Stimulated activated CD4-positive, alpha-beta T cell treated with anti-CD3 and anti-CD28 coated beads, Interleukin-12 subunit alpha, Interleukin-12 subunit beta, amount 100 ng/mL, for 24 hours (primary cell): ENCODE results near the gene SKIC2.
"Not testable (repeated sequence)": the region's sequence is repeated elsewhere in the genome, so short reads cannot be mapped to it uniquely, and the experiment has no call there.

Source experiments
- DNase-seq, 2 experiments: peaks; one replicate each; pipeline ENCODE4 v3.0.0-alpha.2; 2020; ENCODE audit warnings: low read depth in 2 of 2

SKIC2 gene

DNA sequence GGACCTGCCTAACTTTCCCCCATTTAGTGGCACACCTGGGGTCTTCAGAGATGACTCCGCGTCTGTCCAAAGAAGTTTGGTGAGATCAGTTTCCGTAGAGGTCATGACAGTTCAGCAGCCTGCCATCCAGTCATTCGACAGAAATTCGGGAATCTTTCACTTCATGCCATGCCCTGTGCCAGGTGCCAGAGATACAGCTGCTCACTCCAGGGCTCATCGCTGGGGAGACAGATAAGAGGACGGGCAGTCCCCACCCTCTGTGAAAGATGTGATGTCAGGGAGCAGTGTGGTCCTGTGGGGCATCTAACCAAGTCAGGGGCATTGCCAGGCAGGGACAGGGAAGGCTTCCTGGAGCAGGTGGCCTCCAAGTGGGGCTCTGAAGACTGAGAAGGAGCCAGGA lies 44.3 kb downstream of the SKIC2 start:
- not testable (repeated sequence) for DNase-seq

DNA sequence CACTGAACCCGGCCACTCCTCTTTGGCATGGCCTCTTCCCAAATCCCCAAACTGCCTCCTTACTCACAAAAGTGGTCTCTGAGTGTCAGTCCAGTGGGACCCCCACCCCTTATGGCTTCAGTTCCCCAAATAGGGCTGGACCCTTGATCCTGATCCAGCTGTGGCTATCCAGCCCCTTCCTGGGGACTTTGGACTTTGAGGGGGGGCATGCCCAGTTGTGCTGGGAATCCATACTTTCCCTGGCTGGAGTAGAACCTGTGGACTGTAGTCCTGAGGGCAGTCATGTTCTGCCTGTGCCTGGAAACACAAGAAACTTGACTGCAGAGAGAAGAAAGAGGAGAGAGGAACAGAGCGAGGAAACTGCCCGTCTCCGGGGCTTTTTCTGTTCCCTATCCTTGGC lies 45.4 kb downstream of the SKIC2 start:
- DNase-seq, result not testable (repeated sequence)

- not testable (repeated sequence) for DNase-seq
These were observed 46.0 kb downstream of the SKIC2 start for GRCh38 chr6:32004864-32005537.

DNA sequence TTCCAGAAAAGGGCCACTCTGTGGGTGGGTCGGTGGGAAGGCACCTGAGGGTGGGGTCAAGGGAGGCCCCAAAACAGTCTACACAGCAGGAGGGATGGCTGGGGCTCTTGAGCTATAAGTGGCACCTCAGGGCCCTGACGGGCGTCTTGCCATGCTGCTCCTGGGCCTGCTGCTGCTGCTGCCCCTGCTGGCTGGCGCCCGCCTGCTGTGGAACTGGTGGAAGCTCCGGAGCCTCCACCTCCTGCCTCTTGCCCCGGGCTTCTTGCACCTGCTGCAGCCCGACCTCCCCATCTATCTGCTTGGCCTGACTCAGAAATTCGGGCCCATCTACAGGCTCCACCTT lies 46.5 kb downstream of the SKIC2 start:
- not testable (repeated sequence) for DNase-seq

GRCh38 chr6:32005991-32006529 lies 47.1 kb downstream of the SKIC2 start:
- not testable (repeated sequence) for DNase-seq

DNA sequence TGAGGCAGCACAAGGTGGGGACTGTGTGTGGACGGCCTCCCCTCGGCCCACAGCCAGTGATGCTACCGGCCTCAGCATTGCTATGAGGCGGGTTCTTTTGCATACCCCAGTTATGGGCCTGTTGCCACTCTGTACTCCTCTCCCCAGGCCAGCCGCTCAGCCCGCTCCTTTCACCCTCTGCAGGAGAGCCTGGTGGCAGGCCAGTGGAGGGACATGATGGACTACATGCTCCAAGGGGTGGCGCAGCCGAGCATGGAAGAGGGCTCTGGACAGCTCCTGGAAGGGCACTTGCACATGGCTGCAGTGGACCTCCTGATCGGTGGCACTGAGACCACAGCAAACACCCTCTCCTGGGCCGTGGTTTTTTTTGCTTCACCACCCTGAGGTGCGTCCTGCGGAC lies 48.1 kb downstream of the SKIC2 start:
- not testable (repeated sequence) for DNase-seq

GRCh38 chr6:32008037-32008436 lies 49.1 kb downstream of the SKIC2 start:
- not testable (repeated sequence) for DNase-seq

DNA sequence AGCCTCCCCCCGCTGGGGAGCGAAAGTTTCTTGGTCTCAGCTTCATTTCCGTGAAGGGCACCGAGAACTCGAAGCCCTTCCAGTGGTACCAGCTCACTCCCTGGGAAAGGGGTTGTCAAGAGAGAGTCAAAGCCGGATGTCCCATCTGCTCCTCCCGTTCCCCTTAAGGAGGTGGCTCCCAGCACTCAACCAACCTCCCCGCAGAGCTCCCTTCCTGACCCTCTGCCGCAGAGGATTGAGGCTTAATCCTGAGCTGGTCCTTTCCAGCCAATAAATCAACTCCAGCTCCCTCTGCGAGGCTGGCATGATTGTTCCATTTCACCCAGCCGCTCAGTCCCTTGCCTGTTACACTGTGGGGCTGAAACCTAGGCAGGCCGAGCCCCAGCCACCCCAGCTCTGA lies 49.6 kb downstream of the SKIC2 start:
- DNase-seq, result not testable (repeated sequence)

DNA sequence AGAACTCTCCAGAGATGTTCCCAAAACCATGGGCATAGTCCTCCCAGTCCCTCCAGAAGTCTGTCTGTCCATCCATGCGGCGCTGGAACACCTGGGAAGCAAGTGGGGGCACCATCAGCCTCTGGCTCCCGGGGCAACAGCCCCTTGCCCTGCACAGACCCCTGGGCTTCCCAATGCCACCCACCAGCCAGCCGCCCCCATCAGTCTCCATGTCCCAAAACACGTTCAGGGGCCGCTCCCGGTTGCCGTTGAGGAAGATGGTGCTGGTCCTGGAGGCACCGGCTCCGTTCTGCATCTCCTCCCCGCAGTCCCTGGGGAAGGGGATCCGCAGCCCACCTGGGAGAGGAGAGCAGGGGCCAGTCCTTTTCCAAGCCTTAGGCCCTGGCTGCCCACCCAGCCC lies 50.6 kb downstream of the SKIC2 start:
- not testable (repeated sequence) for DNase-seq

DNA sequence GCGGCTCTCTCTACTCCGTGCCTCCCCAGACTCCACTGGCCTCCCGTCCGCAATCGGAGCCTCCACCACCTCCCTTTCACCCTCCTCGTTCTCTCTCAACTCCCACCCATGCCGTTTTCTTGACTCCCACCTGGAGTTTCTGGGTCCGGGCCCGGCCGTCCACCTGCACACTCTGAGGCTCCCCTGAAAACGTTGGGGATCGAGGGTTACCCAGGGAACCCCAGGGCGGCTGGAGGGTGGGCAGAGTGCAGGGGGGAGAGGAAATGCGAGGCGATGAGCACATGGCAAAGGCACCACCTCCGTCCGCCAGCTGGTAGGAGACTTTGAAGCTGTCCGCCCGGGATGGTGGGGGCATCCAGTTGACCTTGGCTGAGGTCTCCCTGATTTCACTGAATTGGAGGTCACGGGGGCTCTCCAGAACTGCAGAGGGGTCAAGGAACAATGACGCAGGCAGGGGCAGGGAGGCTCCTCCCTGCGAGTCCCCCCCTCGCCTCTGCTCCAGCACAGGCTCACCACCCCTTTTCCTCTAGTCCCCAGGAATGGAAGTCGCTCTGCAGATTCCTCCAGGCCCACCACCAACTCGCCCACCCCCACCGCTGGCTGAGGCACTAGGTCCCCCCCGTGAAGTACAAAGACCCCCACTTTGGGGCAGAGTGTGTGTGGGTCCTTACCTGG lies 52.0 kb downstream of the SKIC2 start:
- DNase-seq, result not testable (repeated sequence)

GRCh38 chr6:32012941-32013617 lies 54.1 kb downstream of the SKIC2 start:
- not testable (repeated sequence) for DNase-seq

DNA sequence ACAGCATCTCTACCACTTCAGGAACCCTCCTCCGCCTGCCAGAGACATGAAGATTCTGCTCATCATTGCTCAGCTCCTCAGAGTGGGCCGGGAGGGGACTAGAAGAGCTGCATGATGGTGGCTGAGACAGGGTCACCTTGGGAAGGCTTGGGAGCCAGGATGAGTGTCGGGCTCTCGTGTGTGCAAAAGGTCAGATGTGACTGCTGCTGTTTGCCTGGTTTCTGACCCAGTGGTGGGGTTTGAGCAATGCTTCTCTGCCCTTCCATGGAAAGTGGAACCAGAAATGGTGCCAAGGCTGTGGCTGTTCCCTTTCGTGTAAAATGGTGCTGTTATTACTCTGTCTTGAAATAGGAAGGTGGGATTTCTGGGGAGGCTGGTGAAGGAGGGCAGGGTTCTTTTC lies 54.8 kb downstream of the SKIC2 start:
- DNase-seq, result not testable (repeated sequence)

GRCh38 chr6:32014547-32014946 lies 55.6 kb downstream of the SKIC2 start, which contains the start of gene C4B:
C4B (plus strand) TSS chr6:32014795; CDS start chr6:32014846, 51 bp downstream.
- DNase-seq, result not testable (repeated sequence)
